RPMI8226 (cell line): ENCODE measurements around the gene DENND1B.

Experiments
- DNase-seq: peaks from one replicate; pipeline ENCODE4 v3.0.0-alpha.2; 2015

DENND1B gene

GRCh38 chr1:197463142-197463541 is 312.1 kb downstream of the DENND1B start:
- DNase-seq = no peak

GRCh38 chr1:197462539-197462938 is 312.7 kb downstream of the DENND1B start:
- DNase-seq = no peak
